ENCODE data around the gene SPATA33. TPM values are rescaled to one million over a fixed set of nuclear protein-coding genes. Genes with fewer than 3 reads are reported as not detected.

SPATA33 gene
- total RNA-seq, 1 donor from 2014 or later: 8.5 TPM

DNA sequence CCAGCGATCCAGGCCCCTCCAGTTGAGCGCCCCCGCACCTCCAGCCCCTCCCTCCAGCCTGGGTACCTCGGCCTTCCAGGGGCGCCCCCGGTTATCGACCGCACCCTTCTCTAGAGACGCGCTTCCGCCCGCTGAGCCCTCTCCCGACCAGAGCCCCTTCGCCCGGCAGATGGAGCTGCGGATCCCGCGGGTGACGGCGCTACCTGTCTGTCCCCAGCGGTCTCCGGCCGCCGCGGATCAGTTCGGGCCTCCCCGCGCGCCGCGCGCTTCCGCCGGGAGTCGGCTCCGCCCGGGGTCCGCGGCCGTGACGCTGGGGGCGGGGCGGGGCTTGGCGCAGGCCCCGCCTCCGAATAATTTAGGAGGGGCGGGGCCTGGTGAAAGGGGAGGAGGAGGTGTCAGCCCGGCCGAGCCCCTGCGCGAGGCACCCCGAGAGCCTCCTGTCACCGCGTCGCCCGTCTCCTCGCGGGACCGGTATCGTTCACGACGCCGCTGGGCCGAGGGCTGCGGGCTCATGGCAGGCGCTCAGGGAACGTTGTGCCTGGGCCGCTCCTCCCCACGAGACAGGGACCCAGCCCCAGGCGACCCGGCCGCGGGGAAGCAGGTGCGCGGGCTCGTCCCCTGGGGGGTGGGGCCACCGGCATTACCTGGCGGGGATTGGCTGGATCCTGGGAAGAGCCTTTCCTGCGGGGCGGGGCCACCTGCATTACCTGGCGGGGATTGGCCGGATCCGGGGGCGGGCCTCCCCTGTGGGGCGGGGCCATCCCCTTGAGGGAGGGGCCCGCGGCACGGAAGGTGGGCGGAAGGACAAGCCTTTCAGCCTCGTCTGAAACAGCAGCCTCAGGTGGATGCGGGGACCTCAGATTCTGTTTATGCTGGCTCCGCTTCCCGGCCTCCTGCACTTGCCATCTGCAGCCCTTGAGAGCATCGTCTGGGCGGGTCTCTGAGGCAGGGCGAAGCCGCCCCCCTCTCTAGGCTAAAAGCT, 44.1 kb downstream of the SPATA33 start, which contains the start of gene SPATA2L:
Gene SPATA2L (minus strand): TSS at position 281 of the 982 bp plus-strand sequence. CDS start 473 bp downstream, outside the sequence.
- intact Hi-C loops (cut with micrococcal nuclease): loop anchor here (1.0 kb wide), 6 partner anchors 10 to 844 kb away; partner anchors contain the start of genes CHMP1A, FANCA, SPATA33 and TRAPPC2L
- H3K9me3 Mint-ChIP-seq: no peaks in the 10 kb centered on the region
- POLR2A ChIA-PET: interaction anchor here (0.7 to 2.7 kb wide), 7 partner anchors 10 to 249 kb away, joined by 3 to 38 read pairs (median 5); partner anchors contain the start of genes CDK10 and TCF25
- H3K4me3 Mint-ChIP-seq: peak within 1 kb of the TSS; percentile 83
- ATAC-seq (ENCODE audit: low read depth) (peak; percentile 84), DNase-seq (peak; percentile 98)
- peak within 1 kb of the TSS; percentile 74 for H3K27ac Mint-ChIP-seq
- H3K27me3 Mint-ChIP-seq: no peaks in the 10 kb centered on the region
- H3K36me3 Mint-ChIP-seq (ENCODE audit: low read depth): peaks cover 3% of the 10 kb centered on the region
- CTCF ChIA-PET: interaction anchor here (3.6 to 3.7 kb wide), 2 partner anchors 92 to 159 kb away, joined by 27 to 30 read pairs; no protein-coding TSS in a partner anchor
- peaks cover 28% of the 10 kb centered on the region for H3K4me1 Mint-ChIP-seq
- TF ChIP-seq, protein P1, sequence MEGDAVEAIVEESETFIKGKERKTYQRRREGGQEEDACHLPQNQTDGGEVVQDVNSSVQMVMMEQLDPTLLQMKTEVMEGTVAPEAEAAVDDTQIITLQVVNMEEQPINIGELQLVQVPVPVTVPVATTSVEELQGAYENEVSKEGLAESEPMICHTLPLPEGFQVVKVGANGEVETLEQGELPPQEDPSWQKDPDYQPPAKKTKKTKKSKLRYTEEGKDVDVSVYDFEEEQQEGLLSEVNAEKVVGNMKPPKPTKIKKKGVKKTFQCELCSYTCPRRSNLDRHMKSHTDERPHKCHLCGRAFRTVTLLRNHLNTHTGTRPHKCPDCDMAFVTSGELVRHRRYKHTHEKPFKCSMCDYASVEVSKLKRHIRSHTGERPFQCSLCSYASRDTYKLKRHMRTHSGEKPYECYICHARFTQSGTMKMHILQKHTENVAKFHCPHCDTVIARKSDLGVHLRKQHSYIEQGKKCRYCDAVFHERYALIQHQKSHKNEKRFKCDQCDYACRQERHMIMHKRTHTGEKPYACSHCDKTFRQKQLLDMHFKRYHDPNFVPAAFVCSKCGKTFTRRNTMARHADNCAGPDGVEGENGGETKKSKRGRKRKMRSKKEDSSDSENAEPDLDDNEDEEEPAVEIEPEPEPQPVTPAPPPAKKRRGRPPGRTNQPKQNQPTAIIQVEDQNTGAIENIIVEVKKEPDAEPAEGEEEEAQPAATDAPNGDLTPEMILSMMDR (IDR thresholded peaks at IDR 0.05): no peak

DNA sequence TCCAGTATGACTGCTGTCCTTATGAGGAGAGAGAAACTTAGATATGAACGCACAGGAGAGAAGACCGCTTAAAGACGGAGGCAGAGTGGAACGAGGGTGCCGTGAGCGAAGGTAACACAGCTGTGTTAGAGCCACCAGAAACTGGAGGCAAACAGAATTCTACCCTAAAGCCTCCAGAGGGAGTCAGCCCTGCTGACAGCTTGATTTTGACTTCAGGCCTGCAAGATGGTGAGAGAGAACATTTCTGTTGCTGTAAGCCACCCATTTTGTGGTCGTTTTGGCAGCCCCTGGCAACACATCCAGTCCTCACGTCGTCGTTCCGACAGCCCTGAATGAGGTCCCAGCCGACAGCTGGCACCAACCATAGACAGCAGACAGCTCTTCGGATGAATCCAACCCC, 46.6 kb downstream of the SPATA33 start:
- ChIA-PET POLR2A (interaction anchor here (0.7 to 0.9 kb wide), 2 partner anchors 169 to 252 kb away, joined by 3 read pairs; partner anchors contain the start of gene TCF25), CTCF (interaction anchor here (1.4 to 2.2 kb wide), 3 partner anchors 89 to 159 kb away, joined by 6 to 8 read pairs (median 7); no protein-coding TSS in a partner anchor)
- ATAC-seq (ENCODE audit: low read depth) (no peak), DNase-seq (no peak)
- Mint-ChIP-seq H3K4me3 (no peak overlapping the region), H3K9me3 (no peaks in the 10 kb centered on the region), H3K4me1 (peaks cover 24% of the 10 kb centered on the region), H3K27me3 (no peaks in the 10 kb centered on the region), H3K36me3 (ENCODE audit: low read depth) (no peaks in the 10 kb centered on the region), H3K27ac (no peak overlapping the region)
- intact Hi-C loops (cut with micrococcal nuclease): no loop called here
- TF ChIP-seq, protein P1 (IDR thresholded peaks at IDR 0.05): no peak

DNA sequence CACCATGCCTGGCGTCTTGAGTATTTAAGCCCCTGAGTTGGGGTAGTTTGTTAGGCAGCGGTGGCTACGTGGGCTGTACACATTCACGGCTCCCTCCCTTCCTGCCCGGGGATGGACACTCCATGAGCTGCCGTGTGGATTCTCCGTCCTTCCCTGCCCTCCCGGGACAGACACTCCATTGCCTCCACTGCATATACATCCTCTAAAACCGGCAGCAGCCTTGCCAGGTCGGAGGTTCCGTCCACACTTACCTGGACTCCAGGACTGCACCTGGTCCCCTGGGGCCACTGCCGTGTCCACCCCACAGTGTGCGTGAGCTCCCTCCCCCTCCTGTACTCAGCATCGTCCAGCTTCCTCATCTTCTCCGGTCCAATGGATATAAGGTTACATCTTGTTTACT, 47.4 kb downstream of the SPATA33 start:
- intact Hi-C loops (cut with micrococcal nuclease): no loop called here
- Mint-ChIP-seq H3K27ac (no peak overlapping the region), H3K27me3 (no peaks in the 10 kb centered on the region), H3K4me1 (peaks cover 21% of the 10 kb centered on the region), H3K9me3 (no peaks in the 10 kb centered on the region), H3K4me3 (no peak overlapping the region), H3K36me3 (ENCODE audit: low read depth) (no peaks in the 10 kb centered on the region)
- CTCF ChIA-PET: interaction anchor here (1.2 to 5.1 kb wide), 7 partner anchors 28 to 159 kb away, joined by 3 to 102 read pairs (median 6); no protein-coding TSS in a partner anchor
- POLR2A ChIA-PET: no interaction called here
- TF ChIP-seq, protein P1 (IDR thresholded peaks at IDR 0.05): no peak
- no peak for ATAC-seq (ENCODE audit: low read depth)
- no peak for DNase-seq

DNA sequence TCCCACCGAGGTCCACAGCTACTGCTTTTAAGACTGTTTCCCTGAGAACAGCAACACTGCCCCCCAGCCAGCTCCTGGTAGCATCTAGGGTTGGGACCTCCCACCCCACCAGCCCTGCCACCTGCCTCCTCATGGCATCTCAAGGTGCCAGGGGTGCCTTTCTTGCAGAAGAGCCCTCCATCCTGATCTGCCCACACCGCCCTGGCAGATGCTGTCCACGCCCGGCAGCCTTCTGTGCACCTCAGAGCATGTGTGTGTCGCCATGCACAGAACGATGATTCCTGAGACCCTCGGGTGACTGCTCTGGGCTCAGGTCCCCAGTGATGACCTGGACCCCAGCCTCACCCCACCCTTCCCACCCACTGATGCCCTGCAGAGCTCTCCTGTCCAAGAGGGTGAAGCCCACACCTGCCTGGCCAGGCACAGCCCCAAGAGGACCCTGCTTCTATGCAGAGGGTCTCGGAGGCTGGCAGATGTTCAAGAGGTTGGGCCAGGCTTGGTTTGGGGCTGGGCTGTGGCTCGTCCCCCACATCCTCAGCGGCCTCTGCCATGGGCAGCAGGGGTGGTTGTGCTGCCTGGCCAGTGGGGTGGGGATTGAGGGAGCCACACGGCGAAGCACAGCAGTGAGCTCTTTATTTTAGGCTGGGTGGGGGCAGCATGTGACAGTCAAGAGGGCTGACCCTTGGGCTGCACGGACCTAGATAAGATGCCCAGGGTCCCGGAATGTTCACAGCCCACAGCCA, 49.1 kb downstream of the SPATA33 start:
- POLR2A ChIA-PET: interaction anchor here (0.8 to 1.6 kb wide), 9 partner anchors 9 to 204 kb away, joined by 3 to 9 read pairs (median 5); partner anchors contain the start of genes CDK10, FANCA and TCF25
- Mint-ChIP-seq H3K27me3 (no peaks in the 10 kb centered on the region), H3K36me3 (ENCODE audit: low read depth) (no peaks in the 10 kb centered on the region)

More for the DNA sequence above, 49.1 kb downstream of the SPATA33 start:
- DNase-seq: no peak
- CTCF ChIA-PET: interaction anchor here (0.6 to 5.1 kb wide), 22 partner anchors 8 to 212 kb away, joined by 3 to 102 read pairs (median 4); partner anchors contain the start of genes MC1R and VPS9D1
- no peak for ATAC-seq (ENCODE audit: low read depth)
- Mint-ChIP-seq H3K4me1 (peaks cover 15% of the 10 kb centered on the region), H3K27ac (no peak overlapping the region), H3K9me3 (no peaks in the 10 kb centered on the region), H3K4me3 (no peak overlapping the region)
- TF ChIP-seq, protein P1 (IDR thresholded peaks at IDR 0.05): no peak
- intact Hi-C loops (cut with micrococcal nuclease): loop anchor here (1.0 kb wide), 3 partner anchors 87 to 204 kb away; no protein-coding TSS in a partner anchor

Data from activated B cell treated with CpG ODN at 0.5 μM for 24 hours (primary cell).